Peyer's patch (tissue), 4 donors: ENCODE data around the gene GAN. TPM values are rescaled to one million over a fixed set of nuclear protein-coding genes. Genes with fewer than 3 reads are reported as not detected.

ENCODE experiments used
- DNase-seq, 3 donors: peaks; one replicate each; pipeline ENCODE4 v3.0.0-alpha.2; 2017 to 2019
- H3K27ac ChIP-seq, 4 donors: fragments of 200-600 bp; sonication (generic); one replicate each; pipeline ENCODE4 v1.5.1; 2016 to 2019
- H3K27me3 ChIP-seq, 2 donors: fragments of 200-600 bp; sonication (generic); one replicate each; pipeline ENCODE4 v1.5.1; 2019
- H3K36me3 ChIP-seq, 3 donors: fragments of 200-600 bp; sonication (generic); one replicate each; pipeline ENCODE4 v1.5.1; 2016 to 2019
- H3K4me1 ChIP-seq, 4 donors: fragments of 200-600 bp; sonication (generic); one replicate each; pipeline ENCODE4 v1.5.1; 2016 to 2019
- H3K4me3 ChIP-seq, 4 donors: fragments of 200-600 bp; sonication (generic); 1 replicate in 3 of 4; 2 replicates in 1 of 4; pipeline ENCODE4 v1.5.1; 2016 to 2019; ENCODE audit warnings: mild to moderate bottlenecking in 1 of 4
- H3K9me3 ChIP-seq, 4 donors: fragments of 200-600 bp; sonication (generic); one replicate each; pipeline ENCODE4 v1.5.1; 2016 to 2019; ENCODE audit warnings: mild to moderate bottlenecking in 1 of 4
- CTCF ChIP-seq, 6 experiments: fragments of 450-650 bp in 4 of 6; fragments of 200-600 bp in 2 of 6; sonication (generic) in 1 of 6; IDR thresholded peaks; one replicate each; pipeline ENCODE4 v1.5.1; 2017 to 2019; ENCODE audit warnings: antibody characterized with exemption in 6 of 6, mild to moderate bottlenecking in 3 of 6, moderate library complexity in 1 of 6
- POLR2A ChIP-seq, 2 donors: fragments of 450-650 bp; IDR thresholded peaks; one replicate each; pipeline ENCODE4 v1.5.1; 2017; ENCODE audit warnings: antibody characterized with exemption in 2 of 2, mild to moderate bottlenecking in 2 of 2, moderate library complexity in 2 of 2
- total RNA-seq, 4 donors: library from RNA; depleted of rRNA; stranded (reverse); fragments of >200 nt; gene quantifications; one replicate each; pipeline ENCODE4 v1.1.0, GENCODE V29; 2016

Gene GAN
- total RNA-seq, 4 donors from 2014 or later = 7.4 to 15.2 (median 11.9) TPM

DNA sequence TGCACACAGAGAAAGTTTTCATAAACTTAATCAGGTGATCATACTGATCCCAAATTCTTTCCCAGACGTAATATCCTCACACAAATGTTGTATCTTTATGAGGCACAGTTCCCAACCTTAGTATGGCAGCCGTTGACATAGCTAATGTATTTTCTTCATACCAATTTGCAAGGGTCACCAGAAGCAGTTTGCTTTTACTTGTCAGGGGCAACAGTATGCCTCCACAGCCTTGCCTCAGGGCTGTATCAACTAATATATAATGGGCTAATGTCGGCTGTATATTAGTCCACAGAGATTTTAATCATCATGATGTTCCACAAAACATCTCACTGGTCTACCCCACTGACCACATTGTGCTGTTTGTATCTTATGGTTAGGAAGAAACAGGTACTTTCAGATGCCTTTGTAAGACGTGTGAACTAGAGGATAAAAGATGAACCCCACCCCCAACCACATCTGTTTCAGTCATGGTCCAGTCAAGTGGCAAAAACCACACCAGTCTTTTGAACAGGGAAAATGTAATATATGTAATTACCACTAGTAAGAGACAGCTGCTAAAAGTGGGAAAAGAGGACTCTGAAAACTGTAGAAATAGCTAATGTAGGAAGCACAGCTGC, 55.2 kb downstream of the GAN start:
- no peak for DNase-seq
- Histone ChIP-seq H3K27me3 (no peaks in the 10 kb centered on the region), H3K9me3 (no peaks in the 10 kb centered on the region), H3K4me1 (no peaks in the 10 kb centered on the region), H3K4me3 (no peak overlapping the region), H3K36me3 (peaks cover 0 to 35% (median 0%) of the 10 kb centered on the region in 3 donors), H3K27ac (no peak overlapping the region)
- TF ChIP-seq POLR2A (IDR thresholded peaks at IDR 0.05) (no peak), CTCF (IDR thresholded peaks at IDR 0.05) (no peak)

DNA sequence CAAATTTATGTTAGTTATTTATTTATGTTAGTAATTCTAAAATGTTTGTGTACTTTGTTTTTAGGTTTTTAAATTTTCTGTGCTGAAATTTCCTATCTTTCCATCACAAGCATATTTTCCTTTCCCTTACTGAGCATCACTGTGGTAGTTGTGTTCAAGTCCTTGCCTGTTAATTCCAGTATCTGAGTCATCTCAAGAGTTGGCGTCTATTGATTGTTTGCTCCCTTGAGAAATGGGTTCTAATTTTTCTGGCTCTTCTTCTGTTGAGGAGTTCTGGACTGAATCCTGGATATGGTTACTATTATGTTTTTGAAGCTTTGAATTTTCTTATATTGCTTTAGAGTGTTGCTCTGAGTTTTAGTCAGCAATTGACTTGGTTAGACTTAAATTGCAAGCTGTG, 56.3 kb downstream of the GAN start:
- TF ChIP-seq CTCF (IDR thresholded peaks at IDR 0.05) (no peak), POLR2A (IDR thresholded peaks at IDR 0.05) (no peak)
- H3K4me3 ChIP-seq = no peak overlapping the region
- H3K36me3 ChIP-seq = peaks cover 0 to 32% (median 0%) of the 10 kb centered on the region in 3 donors
- no peak for DNase-seq
- no peak overlapping the region for H3K27ac ChIP-seq
- no peaks in the 10 kb centered on the region for H3K9me3 ChIP-seq
- no peaks in the 10 kb centered on the region for H3K27me3 ChIP-seq
- no peaks in the 10 kb centered on the region for H3K4me1 ChIP-seq

GRCh38 chr16:81374550-81374949, 59.8 kb downstream of the GAN start:
- DNase-seq = no peak
- no peak for TF ChIP-seq CTCF (IDR thresholded peaks at IDR 0.05)
- TF ChIP-seq POLR2A (IDR thresholded peaks at IDR 0.05) = no peak
- Histone ChIP-seq H3K27ac (no peak overlapping the region), H3K27me3 (no peaks in the 10 kb centered on the region), H3K4me1 (no peaks in the 10 kb centered on the region), H3K9me3 (no peaks in the 10 kb centered on the region), H3K4me3 (no peak overlapping the region), H3K36me3 (peaks cover 0 to 26% (median 0%) of the 10 kb centered on the region in 3 donors)

- Histone ChIP-seq H3K27ac (no peak overlapping the region), H3K9me3 (no peaks in the 10 kb centered on the region), H3K27me3 (no peaks in the 10 kb centered on the region), H3K36me3 (peaks cover 0 to 15% (median 0%) of the 10 kb centered on the region in 3 donors), H3K4me3 (no peak overlapping the region), H3K4me1 (no peaks in the 10 kb centered on the region)
- no peak for DNase-seq
- TF ChIP-seq CTCF (IDR thresholded peaks at IDR 0.05) (no peak), POLR2A (IDR thresholded peaks at IDR 0.05) (no peak)
These were observed 62.1 kb downstream of the GAN start for GRCh38 chr16:81376880-81377279.

- Histone ChIP-seq H3K9me3 (no peaks in the 10 kb centered on the region), H3K27me3 (no peaks in the 10 kb centered on the region), H3K36me3 (peaks cover 0 to 15% (median 0%) of the 10 kb centered on the region in 3 donors), H3K4me1 (no peaks in the 10 kb centered on the region), H3K4me3 (no peak overlapping the region), H3K27ac (no peak overlapping the region)
- DNase-seq = no peak
- TF ChIP-seq CTCF (IDR thresholded peaks at IDR 0.05) = no peak
- TF ChIP-seq POLR2A (IDR thresholded peaks at IDR 0.05) = no peak
These were observed 63.3 kb downstream of the GAN start for GRCh38 chr16:81378049-81378448.

GRCh38 chr16:81380932-81381331, 66.2 kb downstream of the GAN start:
- no peaks in the 10 kb centered on the region for H3K27me3 ChIP-seq
- TF ChIP-seq POLR2A (IDR thresholded peaks at IDR 0.05) (no peak), CTCF (IDR thresholded peaks at IDR 0.05) (no peak)
- peaks cover 0 to 15% (median 0%) of the 10 kb centered on the region in 3 donors for H3K36me3 ChIP-seq
- H3K27ac ChIP-seq = no peak overlapping the region
- no peak overlapping the region for H3K4me3 ChIP-seq
- H3K4me1 ChIP-seq = no peaks in the 10 kb centered on the region
- H3K9me3 ChIP-seq = no peaks in the 10 kb centered on the region
- no peak for DNase-seq
